Stimulated activated CD8-positive, alpha-beta memory T cell treated with anti-CD3 and anti-CD28 coated beads, Interleukin-12 subunit alpha, Interleukin-12 subunit beta, amount 100 ng/mL, for 4 hours (primary cell): ENCODE measurements around the gene AMER3.

Experiments
- DNase-seq: peaks from one replicate; pipeline ENCODE4 v3.0.0-alpha.2; 2020; ENCODE audit warnings: low read depth

AMER3 gene

DNA sequence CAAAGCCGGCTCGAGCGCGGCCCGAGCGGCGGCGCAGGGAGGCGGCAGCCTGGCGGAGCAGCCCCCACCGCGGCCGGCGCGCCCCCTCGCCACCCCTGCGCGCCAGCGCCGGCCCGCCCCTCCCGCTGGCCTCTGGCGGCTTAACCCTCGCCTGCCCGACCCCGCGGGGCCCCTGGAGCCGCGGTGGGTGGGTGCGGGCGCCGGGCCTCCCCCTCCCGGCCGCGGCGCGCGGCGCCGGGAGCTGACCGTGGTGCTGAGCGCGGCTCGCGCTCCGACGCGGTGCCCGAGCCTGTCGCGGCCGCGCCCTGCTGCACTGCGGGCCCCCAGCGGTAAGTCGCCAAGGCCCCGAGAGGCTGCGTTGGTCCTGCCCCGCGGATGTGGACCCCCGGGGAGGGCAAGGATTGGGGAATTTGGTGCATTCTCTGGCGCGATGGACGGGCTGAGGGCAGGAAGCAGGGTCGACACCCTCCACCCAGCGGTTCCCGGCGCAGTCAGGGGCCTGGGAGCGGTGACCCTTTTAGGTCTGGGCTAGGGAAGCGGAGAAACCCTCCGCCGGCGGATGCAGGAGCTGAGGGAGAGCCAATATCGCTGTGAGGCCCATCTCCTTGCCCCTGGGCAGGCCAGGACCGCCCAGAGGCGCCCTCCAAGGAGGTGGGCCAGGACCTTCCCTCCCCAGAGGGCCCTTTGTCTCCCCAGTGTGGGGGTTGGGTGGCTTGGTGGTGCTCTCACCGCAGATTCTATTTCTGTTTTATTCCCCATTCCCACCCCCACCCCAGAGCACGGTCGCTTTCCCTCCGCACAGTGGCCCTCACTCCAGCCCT, 923 bp downstream of the AMER3 start:
- DNase-seq: no peak

DNA sequence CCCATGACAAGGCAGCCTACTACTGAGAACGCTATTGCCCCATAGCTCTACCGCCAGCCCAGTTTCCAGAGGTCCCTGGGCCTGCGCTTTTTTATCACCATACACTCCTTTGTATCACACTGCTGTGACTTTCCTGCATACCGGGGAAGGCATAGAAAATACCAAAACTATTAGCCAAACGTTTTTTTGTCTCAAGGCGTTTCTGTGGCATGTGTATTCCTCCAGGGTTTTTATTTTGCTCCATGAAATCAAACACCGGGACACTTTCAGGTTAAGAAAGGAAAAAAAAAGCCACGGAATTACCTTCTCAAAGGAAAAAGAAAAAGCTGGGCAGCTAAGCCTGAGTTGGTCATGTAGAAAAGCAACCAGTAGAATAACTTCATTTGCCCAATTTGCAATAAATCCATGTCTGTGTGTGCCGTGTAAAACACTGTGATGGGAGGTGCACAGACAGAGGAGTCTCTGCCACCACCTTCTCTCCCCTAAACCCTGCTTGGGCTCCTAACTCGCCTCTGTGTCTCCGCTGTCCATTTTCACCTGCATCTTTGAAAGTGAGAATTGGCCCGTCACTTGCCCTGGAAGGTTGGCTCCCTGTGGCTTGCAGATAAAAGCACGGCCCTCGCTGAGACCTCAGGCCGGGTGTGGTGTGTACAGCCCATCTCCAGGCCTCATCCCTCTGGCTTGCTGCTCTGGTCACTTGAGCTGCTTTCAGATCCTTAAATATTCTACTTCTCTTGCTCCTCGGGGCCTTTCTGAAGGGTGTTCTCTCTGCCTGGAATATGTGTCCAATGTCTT, 1.7 kb downstream of the AMER3 start:
- no peak for DNase-seq

DNA sequence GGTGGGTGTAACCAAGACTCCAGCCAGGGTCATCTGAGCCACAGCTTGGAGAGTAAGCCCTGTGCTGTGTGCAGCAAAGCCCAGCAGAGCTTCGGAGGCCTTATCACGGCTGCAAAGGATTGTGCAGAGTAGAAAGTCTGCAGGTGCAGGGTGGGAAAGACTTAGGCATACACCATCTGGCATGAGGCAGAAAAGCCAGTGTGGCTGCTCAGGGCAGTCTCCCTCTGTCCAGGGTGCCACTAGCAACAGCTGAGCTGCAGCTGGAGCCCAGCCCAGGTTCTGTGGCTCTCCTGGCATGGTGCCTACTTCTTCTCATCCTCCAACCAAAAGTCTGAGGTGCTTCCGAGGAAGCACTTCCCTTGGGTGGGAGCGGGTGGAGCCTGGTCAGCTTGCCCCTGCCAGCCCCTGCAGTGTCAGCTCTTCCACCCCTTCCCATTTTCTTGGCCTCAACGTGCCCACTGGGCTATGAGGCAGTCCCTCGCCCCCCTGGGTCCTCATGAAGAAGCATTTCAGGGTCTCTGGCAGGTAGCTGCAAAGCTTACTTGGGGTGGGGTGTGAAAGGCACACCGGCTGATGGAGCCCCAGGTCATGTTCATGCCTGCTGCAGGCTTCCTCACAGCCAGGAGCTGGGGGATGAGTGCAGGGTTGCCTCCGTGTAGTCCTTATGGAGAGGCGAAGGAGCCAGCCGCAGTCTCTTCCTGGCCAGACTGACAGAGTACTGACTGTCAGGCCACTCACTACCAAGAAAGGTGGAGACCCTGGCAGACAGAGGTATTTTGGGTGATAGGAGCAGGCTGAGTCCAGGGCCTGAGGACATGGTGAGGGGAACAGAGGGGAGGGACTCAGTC, 4.8 kb downstream of the AMER3 start:
- DNase-seq: no peak

DNA sequence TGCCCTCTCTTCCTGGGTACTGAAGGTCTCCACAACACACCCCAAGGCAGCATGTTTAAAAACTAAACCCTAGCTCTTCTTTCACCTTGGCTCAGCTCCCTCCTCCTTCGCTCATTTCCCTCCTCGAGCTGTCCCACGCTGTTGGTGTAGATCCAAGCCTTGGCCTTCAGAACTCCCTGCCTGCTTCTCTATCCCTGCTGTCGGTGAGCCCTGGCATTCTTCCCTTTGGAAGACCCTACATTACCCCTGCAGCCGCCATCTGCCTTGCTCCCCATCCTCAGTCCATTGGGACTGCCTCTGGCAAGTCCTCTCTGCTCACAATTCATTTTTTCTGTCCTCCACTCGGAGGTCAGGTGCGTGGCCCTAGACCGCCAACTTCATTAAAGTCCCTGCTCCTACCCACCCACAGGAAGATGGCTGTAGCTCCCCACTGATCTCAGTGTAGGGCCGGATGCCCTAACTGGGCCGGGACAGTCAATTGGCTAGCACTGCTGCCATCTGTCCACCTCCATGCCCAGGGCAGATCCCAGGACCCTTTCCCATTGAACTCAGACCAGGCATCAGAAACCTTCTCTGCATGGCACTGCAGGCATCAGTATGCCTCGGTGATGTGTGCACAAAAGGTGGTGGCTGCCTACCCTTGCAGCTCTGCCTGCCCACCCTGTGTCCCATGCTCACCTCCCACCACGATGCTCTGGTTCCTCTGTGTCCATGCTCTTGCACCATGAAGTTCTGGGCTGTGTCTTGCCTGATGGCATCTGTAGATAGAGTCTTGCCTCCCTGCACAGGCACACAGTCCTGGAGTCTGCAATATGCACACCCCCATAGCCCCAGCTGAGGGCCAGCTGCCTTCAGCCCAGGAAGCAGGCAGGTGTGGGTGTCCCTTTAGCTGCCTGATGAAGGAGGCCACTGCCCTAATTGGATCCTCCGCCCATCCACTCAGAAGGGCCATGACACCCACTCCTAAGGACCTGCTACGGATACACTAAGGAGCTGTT, 5.7 kb downstream of the AMER3 start:
- no peak for DNase-seq

DNA sequence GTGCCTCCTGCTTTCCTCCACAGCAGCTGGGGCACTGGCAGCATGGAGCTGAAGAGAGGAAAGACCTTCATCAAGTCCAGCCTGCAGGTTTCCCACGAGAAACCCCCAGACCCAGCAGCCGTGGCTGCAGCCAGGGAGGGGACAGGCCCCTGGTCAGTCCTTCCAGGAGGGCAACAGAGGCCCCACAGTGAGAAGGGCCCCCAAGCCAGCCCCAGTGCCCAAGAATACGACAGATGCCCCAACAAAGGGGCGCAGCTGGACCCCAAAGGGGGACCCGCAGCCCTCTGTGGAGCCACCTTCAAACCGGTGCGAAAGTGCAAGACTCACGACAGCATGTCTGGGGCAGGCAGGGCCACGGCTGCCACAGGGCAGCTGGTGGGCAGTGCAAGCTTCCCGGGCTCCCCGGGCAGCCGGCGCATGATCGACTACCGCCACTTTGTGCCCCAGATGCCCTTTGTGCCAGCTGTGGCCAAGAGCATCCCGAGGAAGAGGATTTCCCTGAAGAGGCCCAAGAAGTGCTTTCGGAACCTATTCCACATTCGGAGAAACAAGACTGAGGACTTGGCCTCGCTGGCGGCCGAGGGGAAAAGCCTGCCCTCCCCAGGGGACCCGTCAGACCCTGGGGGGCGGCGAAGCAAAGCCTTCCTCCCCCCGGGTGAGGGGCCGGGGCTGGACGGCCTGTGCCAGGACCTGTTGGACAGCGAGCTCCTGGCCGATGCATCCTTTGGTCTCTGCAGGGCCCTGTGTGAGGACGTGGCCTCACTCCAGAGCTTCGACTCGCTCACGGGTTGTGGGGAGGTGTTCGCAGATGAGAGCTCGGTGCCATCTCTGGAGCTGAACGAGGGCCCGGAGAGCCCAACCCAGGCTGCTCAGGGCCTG, 6.9 kb downstream of the AMER3 start:
- no peak for DNase-seq

DNA sequence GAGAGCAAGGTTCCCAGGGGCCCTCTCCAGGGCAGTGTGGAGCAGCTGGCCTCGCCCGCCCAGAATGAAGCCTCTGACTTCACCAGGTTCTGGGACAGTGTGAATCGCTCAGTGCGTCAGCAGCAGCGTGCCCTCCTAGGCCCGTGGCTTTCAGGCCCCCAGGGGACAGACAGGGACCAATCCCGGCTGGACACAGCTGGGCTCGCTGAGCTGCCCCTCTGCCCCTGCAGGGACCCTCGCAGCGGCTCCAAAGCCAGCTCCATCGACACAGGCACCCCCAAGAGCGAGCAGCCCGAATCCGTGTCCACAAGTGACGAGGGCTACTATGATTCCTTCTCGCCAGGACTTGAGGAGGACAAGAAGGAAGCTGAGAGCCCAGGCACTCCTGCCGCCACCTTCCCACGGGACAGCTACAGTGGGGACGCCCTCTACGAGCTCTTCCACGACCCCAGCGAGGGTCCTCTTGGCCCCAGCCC, 7.6 kb downstream of the AMER3 start:
- no peak for DNase-seq

DNA sequence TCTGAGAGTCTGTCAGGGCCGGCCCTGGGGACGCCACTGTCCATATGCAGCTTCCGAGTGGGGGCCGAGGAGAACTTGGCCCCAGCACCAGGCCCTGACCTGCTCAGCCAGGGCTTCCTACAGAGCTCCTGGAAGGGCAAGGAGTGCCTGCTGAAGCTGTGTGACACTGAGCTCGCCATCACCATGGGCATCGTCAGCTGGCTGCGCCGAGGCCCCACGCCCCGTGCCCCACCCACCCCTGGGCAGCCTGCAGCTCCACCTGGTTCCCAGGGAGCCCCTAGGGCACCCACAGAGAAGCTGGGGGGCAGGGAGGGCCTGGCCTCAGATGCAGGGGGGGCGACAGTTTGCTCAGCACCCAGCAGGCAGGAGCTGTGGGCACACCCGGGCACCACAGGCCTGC, 8.1 kb downstream of the AMER3 start:
- no peak for DNase-seq

DNA sequence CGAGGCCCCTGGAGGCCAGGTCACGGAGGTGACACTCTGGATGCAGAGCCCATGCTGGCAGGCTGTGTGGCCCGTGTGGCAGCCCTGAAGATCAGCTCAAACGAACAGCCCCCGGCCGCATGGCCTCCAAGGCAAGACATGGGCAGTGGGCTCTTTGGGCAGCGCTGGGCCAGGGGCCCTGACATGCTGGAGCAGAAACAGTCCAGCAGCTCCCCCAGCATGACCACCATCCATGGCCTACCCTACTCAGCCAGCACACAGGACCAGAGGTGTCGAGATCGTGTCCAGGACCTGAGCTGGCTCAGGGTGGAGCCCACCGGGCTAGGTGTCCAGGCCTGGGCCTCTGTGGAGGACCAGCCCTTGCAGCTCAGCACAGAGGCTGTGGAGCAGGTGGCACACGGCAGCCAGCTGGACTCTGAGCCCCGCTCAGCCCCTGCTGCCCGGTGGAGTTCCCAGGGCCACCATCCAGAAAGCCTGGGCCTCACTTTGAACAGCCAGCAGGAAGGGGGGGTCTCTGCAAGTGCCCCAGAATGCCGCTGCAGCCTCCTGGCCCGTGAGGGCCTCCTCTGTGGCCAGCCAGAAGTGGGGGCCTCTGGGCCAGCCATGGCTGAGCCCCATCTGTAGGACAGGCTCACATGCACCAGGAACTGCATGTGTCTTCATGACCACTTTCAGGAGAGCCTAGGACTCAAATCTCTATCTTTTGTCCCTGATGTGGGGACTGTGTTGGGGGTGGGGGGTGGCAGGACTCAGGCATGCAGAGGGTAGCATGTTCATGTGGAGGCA, 8.9 kb downstream of the AMER3 start:
- DNase-seq: no peak

DNA sequence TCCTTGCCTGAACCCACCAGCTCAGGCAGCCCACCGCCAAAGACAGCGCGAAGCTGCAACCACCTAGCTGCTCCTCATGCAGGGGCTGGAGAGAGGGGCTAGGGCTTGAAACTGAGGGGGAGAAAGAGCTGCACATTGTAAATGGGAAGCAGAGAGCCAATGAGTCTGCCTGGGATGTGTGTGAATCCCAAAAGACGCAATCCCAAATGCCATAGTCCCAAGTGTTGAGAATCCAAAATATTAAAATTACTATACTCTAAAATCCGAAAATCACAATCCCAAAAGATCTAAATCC, 9.4 kb downstream of the AMER3 start:
- DNase-seq: no peak

DNA sequence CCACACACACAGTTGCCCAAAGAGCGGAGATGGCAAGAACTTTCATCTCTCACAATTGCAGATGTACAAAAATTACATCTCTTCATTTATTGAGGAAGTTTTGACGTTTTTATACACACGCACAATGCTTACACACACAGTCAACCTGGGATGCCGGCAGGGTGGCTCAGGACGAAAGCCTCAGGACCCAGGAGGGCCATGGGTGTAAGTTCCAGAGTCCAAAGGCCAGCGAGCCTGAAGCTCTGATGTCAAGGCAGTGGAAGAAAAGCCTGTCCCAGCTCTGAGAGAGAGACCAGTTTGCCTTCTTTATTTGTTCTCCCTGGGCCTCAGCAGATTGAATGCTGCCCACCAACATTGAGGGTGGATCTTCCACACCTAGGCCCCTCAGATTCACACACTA, 10.1 kb downstream of the AMER3 start:
- DNase-seq: no peak

DNA sequence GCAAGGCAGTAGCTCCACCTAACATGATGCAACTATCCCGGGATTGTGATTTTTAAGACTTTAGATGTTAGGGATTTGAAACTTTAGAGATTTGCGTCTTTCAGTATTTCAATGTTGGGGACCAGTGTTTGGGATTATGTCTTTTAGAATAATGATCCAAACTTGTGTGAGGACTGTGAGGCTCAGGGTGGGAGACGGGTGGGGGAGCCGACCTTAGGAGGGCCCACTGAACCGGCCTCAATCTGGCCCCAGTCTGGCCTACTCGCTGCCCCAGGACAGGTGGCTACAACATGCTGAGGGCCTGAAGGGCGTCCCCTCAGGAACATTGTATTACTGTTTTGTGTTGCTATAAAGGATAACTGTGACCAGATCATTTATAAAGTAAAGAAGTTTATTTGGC, 10.7 kb downstream of the AMER3 start:
- no peak for DNase-seq

DNA sequence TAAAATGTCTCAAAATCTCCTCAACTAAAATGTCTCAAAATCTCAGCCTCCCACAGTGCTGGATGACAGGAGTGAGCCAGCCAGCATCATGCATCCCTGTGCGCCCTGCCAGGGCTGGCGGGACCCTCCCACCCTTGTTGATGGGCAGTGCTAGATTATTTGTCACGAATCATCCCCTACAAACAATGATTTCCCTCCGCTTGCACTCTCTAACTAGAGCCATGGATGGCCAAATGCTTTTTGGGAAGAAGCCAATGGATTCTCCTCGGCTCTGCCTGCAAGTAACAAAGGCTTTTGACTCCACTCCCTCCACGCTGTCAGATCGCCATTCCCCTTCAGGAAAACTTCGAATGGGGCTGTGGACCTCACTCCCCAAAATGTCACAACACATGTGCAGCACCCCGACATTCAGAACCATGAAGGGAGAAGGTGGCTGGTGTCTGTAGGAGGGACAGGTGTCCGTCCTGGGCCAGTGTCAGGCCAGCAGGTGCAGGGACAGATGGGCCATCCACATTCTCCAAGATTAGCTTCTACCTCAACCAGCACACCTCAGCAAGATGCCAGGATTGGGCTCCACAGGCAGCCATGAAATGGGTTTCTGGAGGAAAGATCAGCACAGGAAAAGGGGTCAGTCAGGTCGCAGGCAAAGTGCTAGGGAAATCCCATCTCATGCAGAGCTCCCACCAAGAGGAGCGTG, 11.5 kb downstream of the AMER3 start:
- DNase-seq: no peak

DNA sequence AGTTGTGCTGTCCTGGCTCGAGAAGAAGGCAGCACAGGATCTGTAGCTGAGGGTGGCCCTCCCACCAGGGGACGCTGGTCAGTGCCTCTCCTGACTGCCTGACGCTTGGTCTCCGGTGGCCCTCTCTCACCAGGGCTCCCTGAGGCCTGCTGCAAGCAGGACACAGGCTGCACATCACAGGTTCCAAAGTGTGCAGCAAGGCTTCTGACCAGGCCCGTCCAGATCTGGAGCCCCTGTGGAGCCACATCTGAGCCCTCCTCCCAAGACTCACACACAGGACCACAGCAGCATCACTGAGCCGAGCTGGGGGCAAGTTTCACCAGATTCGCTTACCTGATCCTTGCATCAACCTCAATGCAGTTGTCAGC, 12.1 kb downstream of the AMER3 start:
- no peak for DNase-seq

DNA sequence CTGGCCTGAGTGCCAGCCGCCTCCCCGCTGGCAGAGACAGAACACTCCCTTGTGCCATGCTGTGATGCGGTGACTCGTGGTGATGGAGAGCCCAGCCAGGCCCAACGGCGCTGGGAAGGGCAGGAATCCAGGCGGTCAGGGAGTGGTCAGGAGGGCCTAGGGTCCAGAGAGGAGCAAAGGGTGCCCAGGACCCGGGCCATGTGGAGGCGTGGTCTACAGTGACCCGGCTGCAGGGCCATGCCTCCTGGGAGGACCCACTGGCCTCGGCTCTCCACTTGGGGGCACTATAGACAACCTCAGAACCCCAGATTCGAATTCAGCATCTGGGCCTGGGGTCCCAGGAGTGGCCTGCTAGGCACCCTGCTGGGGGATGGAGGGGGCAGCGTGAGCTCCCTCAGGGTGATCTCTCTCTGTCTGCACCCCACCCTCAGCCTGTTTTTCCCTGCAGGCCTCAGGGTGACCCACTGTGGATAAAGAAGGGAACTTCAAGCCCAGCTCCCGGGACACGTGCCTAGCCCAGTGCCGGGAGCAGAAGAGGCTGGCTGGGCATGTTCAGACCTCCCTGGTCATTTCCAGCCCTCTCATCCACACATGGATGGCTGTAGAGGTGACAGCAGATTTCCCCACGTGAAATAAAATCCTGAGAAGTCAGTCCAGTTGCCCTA, 13.0 kb downstream of the AMER3 start:
- no peak for DNase-seq

DNA sequence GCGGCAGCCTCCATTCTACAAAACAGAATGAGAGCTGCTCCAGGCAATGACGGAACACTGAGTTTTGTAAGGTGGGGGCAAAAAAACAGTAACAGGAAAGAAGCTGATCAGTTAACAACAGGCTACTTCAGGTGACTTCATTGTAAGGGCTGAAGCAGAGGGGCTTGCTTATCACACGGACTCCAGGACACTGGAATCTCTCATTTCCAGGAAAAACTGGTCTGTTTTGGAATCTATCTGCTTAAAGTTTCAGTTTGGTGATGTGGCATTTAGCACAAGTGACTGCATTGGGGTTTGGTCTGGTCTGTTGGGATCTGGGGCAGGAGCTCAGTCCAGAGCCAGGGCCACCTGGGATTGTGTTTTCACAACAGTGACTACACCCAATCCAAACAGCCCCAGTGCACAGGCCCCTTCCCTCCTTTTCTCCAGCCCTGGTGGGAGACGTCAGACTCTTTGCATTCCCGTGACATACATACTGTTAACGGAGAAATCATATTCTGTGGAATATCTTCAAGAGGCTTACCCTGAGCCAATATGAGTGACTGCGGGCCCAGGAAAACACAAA, 14.1 kb downstream of the AMER3 start:
- DNase-seq: no peak

DNA sequence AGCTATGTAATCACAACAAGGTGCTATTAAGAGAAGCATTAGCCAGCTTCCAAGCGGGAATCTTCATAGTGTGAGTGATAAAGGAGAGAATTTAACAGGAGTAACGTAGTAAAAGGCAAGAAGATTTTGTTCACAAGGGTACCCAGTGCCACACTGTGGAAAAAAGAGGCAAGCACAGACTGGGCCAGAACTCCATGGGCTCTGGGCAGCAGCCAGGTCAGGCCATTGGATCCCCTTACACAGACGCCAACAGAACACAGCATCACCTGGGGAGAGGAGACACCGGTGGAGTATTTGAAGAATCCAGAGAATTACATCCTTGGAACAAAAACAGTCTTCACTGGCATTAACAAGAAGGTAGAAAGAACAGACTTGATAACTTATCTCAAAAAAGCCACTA, 21.2 kb downstream of the AMER3 start:
- DNase-seq: no peak

DNA sequence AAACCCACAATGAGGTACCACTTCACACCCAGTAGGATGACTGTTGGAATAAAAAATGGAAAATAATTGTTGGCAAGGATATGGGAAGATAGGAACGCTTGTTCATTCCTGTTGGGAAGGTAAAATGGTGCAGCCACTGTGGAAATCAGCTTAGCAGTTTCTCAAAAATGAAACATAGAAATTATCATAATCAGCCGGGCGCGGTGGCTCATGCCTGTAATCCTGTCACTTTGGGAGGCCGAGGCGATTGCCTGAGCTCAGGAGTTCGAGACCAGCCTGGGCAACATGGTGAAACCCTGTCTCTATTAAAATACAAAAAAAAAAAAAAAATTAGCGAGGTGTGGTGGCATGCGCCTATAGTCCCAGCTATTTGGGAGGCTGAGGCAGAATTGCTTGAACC, 23.4 kb downstream of the AMER3 start:
- no peak for DNase-seq

DNA sequence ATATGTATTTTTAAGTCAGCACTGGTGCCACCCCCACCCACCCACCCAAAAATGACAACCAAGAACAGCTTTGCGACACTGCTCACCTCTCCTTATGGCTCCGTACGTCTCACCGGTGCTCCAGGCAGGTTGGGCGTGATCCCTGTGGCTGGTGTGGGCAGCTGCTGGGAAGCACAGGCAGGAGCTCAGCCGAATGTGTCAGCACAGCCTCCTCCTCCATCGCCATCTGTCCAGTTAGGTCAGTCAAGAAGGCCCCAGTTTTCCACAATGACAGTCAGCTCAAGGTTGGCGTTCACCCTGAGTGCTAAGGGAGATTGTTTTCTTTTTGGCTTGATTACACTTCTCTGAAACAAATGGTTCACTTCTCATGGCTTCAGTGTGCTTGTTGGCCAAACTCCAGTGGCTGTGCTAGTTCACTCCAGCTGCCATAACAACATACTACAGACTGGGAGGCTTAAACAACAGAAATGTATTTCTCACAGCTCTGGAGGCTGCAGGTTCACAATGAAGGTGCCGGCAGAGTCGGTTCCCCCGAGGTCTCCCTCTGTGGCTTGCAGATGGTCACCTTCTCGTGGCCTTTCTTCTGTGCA, 30.2 kb downstream of the AMER3 start:
- no peak for DNase-seq
